HEK293 (cell line): ENCODE measurements around the gene TBC1D4.

Source experiments
- CTCF ChIA-PET: fragments of 350-600 bp; formaldehyde crosslinking; extraction: SDS; loops from one replicate; lab custom pipeline; 2021; ENCODE audit warnings: antibody characterized with exemption; lab: Yijun Ruan, JAX
- POLR2A ChIA-PET: fragments of 300-600 bp; formaldehyde crosslinking; extraction: SDS; loops from one replicate; lab custom pipeline; 2020; ENCODE audit warnings: antibody characterized with exemption, inconsistent platforms; lab: Yijun Ruan, JAX
- H3K27ac ChIP-seq: fragments of 200-500 bp; sonication (Bioruptor generic); 2 replicates; pipeline ENCODE4 v1.5.1; 2014; ENCODE audit warnings: low read depth, low read length, control low read depth, inconsistent platforms; ENCODE audit errors: extremely low read depth
- H3K36me3 ChIP-seq, 2 experiments: fragments of 200-500 bp in 1 of 2; sonication (Bioruptor generic) in 1 of 2; 1 replicate in 1 of 2; 2 replicates in 1 of 2; pipeline ENCODE4 v1.5.1; 2014 to 2017; ENCODE audit warnings: inconsistent platforms in 2 of 2, low read length in 2 of 2; ENCODE audit not compliant: control insufficient read depth in 2 of 2, insufficient read depth in 1 of 2
- H3K4me1 ChIP-seq: fragments of 200-500 bp; sonication (Bioruptor generic); 2 replicates; pipeline ENCODE4 v1.5.1; 2014; ENCODE audit warnings: mild to moderate bottlenecking, low read length, inconsistent platforms; ENCODE audit not compliant: control insufficient read depth, insufficient read depth
- H3K4me3 ChIP-seq: 2 replicates; pipeline ENCODE4 v1.5.1; 2011; ENCODE audit warnings: low read depth, mild to moderate bottlenecking, control low read depth, low read length, moderate library complexity
- H3K9me3 ChIP-seq: fragments of 200-500 bp; sonication (Bioruptor generic); 2 replicates; pipeline ENCODE4 v1.5.1; 2014; ENCODE audit warnings: low read depth, low read length, inconsistent platforms; ENCODE audit not compliant: control insufficient read depth, insufficient read depth
- ATF2 ChIP-seq: fragments of 450-650 bp; formaldehyde crosslinking; IDR thresholded peaks from 2 replicates; pipeline ENCODE4 v1.5.1; 2016; ENCODE audit warnings: missing biosample characterization, missing genetic modification characterization, low read depth
- BCL11A ChIP-seq: fragments of 450-650 bp; formaldehyde crosslinking; IDR thresholded peaks from 2 replicates; pipeline ENCODE4 v1.5.1; 2016; ENCODE audit warnings: low read depth, missing biosample characterization, missing genetic modification characterization
- GLI2 ChIP-seq: fragments of 450-650 bp; formaldehyde crosslinking; IDR thresholded peaks from 2 replicates; pipeline ENCODE4; 2017; ENCODE audit warnings: missing biosample characterization, missing genetic modification characterization, low read depth, borderline replicate concordance
- GLI4 ChIP-seq: fragments of 450-650 bp; formaldehyde crosslinking; IDR thresholded peaks from 2 replicates; pipeline ENCODE4 v1.5.1; 2016; ENCODE audit warnings: missing biosample characterization, missing genetic modification characterization
- YY1 ChIP-seq: fragments of 450-650 bp; formaldehyde crosslinking; IDR thresholded peaks from 2 replicates; pipeline ENCODE4 v1.5.1; 2018; ENCODE audit warnings: missing biosample characterization, missing genetic modification characterization
- ZBTB10 ChIP-seq: fragments of 450-650 bp; formaldehyde crosslinking; IDR thresholded peaks from 2 replicates; pipeline ENCODE4 v1.5.1; 2016; ENCODE audit warnings: missing biosample characterization, missing genetic modification characterization
- ZFHX2 ChIP-seq: fragments of 450-650 bp; formaldehyde crosslinking; conservative IDR thresholded peaks from 2 replicates; pipeline ENCODE4 v1.5.1; 2016; ENCODE audit warnings: missing biosample characterization, missing genetic modification characterization
- ZFP41 ChIP-seq: fragments of 450-650 bp; formaldehyde crosslinking; IDR thresholded peaks from 2 replicates; pipeline ENCODE4 v1.5.1; 2016; ENCODE audit warnings: missing biosample characterization, missing genetic modification characterization, borderline replicate concordance
- ZFP69B ChIP-seq: fragments of 450-650 bp; formaldehyde crosslinking; IDR thresholded peaks from 2 replicates; pipeline ENCODE4 v1.5.1; 2016; ENCODE audit warnings: missing biosample characterization, missing genetic modification characterization
- ZNF140 ChIP-seq: fragments of 450-650 bp; formaldehyde crosslinking; IDR thresholded peaks from 2 replicates; pipeline ENCODE4 v1.5.1; 2016; ENCODE audit warnings: missing biosample characterization, missing genetic modification characterization
- ZNF174 ChIP-seq: fragments of 450-650 bp; formaldehyde crosslinking; IDR thresholded peaks from 2 replicates; pipeline ENCODE4 v1.5.0; 2017; ENCODE audit warnings: missing biosample characterization, mild to moderate bottlenecking, missing genetic modification characterization
- ZNF184 ChIP-seq: fragments of 450-650 bp; IDR thresholded peaks from 2 replicates; pipeline ENCODE4 v1.5.1; 2018; ENCODE audit warnings: missing biosample characterization, mild to moderate bottlenecking, missing genetic modification characterization
- ZNF544 ChIP-seq: fragments of 450-650 bp; formaldehyde crosslinking; IDR thresholded peaks from 2 replicates; pipeline ENCODE4 v1.5.0; 2017; ENCODE audit warnings: missing biosample characterization, missing genetic modification characterization
- ZNF624 ChIP-seq: fragments of 450-650 bp; formaldehyde crosslinking; IDR thresholded peaks from 2 replicates; pipeline ENCODE4 v1.5.1; 2017; ENCODE audit warnings: missing biosample characterization, missing genetic modification characterization
- ZNF707 ChIP-seq: fragments of 450-650 bp; formaldehyde crosslinking; IDR thresholded peaks from 2 replicates; pipeline ENCODE4 v1.5.1; 2016; ENCODE audit warnings: missing biosample characterization, missing genetic modification characterization
- ZNF830 ChIP-seq: fragments of 450-650 bp; IDR thresholded peaks from 2 replicates; pipeline ENCODE4 v1.5.0; 2018; ENCODE audit warnings: missing biosample characterization, missing genetic modification characterization, low read depth, mild to moderate bottlenecking, moderate library complexity
- TF ChIP-seq, protein P1 (sequence below): fragments of 450-650 bp; IDR thresholded peaks from 2 replicates; pipeline ENCODE4 v1.5.1; 2018; ENCODE audit warnings: missing biosample characterization, missing genetic modification characterization

Gene TBC1D4

GRCh38 chr13:75404726-75405125 lies 77.2 kb downstream of the TBC1D4 start:
- H3K4me3 ChIP-seq = no peak overlapping the region
- no peak overlapping the region for H3K27ac ChIP-seq
- POLR2A ChIA-PET = no interaction called here
- H3K36me3 ChIP-seq = no peaks in the 10 kb centered on the region
- CTCF ChIA-PET = no interaction called here
- H3K4me1 ChIP-seq = 0 out of 2 replicates have a peak, but pooled peaks cover 2% of the 10 kb centered on the region
- no peaks in the 10 kb centered on the region for H3K9me3 ChIP-seq
- TF ChIP-seq, protein P1, sequence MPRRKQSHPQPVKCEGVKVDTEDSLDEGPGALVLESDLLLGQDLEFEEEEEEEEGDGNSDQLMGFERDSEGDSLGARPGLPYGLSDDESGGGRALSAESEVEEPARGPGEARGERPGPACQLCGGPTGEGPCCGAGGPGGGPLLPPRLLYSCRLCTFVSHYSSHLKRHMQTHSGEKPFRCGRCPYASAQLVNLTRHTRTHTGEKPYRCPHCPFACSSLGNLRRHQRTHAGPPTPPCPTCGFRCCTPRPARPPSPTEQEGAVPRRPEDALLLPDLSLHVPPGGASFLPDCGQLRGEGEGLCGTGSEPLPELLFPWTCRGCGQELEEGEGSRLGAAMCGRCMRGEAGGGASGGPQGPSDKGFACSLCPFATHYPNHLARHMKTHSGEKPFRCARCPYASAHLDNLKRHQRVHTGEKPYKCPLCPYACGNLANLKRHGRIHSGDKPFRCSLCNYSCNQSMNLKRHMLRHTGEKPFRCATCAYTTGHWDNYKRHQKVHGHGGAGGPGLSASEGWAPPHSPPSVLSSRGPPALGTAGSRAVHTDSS (tag by site-specific recombination) = no peak
- TF ChIP-seq ZFP69B (tag by site-specific recombination) = no peak
- no peak for TF ChIP-seq ZFHX2 (tag by site-specific recombination)
- no peak for TF ChIP-seq ZNF140 (tag by site-specific recombination)
- no peak for TF ChIP-seq GLI2
- TF ChIP-seq ZNF544 (tag by site-specific recombination) = no peak
- no peak for TF ChIP-seq ZNF707 (tag by site-specific recombination)

DNA sequence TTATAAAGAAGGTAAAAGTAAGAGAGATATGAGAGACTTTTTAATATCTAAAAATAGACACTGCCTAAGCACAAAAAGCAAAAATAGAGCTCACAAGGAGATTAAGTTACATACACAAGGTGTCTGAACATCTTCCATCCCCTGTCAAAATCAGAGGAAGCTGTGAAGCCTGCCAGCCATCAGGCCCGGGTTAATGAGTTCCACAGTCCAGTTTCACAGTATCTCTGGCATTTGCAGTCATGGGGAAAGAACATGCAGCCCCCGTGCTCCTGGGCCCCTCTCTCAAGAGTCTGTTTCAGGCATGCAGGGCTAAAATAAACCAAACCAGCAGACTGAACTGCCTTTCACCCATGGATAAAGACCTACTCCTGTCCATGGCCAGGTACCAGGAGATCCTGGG lies 79.2 kb downstream of the TBC1D4 start:
- POLR2A ChIA-PET = interaction anchor here (0.6 kb wide), 1 partner anchor 72 kb away, joined by 3 read pairs; no protein-coding TSS in a partner anchor
- CTCF ChIA-PET = interaction anchor here (0.6 to 1.0 kb wide), 2 partner anchors 30 to 43 kb away, joined by 3 to 4 read pairs; no protein-coding TSS in a partner anchor

DNA sequence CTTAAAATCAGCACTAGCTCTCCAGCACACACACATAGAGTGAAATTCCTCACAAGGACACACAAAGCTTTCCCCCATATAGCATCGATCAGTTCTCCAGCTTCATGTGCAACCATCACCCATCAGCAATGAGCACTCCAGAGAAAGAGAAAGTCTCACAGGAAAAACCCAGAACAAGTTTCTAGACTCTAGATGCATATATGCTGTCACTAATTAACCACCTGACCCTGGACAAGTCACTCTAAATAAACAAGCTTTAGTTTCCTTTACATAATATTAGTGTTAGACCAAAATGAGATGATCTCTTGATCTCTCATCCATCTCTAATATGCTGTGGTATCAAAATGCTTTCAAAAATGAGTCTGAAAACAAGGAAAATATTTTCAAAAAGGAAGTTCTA lies 81.2 kb downstream of the TBC1D4 start:
- no peak for TF ChIP-seq ATF2 (tag by site-specific recombination)
- no peak for TF ChIP-seq ZNF624 (tag by site-specific recombination)
- TF ChIP-seq ZNF830 (tag by site-specific recombination) = no peak
- TF ChIP-seq YY1 (tag by site-specific recombination) = no peak
- TF ChIP-seq ZFP41 (tag by site-specific recombination) = no peak
- POLR2A ChIA-PET = no interaction called here
- 0 out of 2 replicates have a peak, but pooled peaks cover 2% of the 10 kb centered on the region for H3K4me1 ChIP-seq
- no peak overlapping the region for H3K4me3 ChIP-seq
- CTCF ChIA-PET = interaction anchor here (0.6 to 0.9 kb wide), 2 partner anchors 82 to 1137 kb away, joined by 3 read pairs; no protein-coding TSS in a partner anchor
- no peak overlapping the region for H3K27ac ChIP-seq
- H3K9me3 ChIP-seq = no peaks in the 10 kb centered on the region
- H3K36me3 ChIP-seq = no peaks in the 10 kb centered on the region

More for the DNA sequence above, 79.2 kb downstream of the TBC1D4 start:
- no peak overlapping the region for H3K27ac ChIP-seq
- H3K36me3 ChIP-seq = no peaks in the 10 kb centered on the region
- H3K4me1 ChIP-seq = 0 out of 2 replicates have a peak, but pooled peaks cover 2% of the 10 kb centered on the region
- H3K9me3 ChIP-seq = no peaks in the 10 kb centered on the region
- TF ChIP-seq GLI4 = no peak
- no peak overlapping the region for H3K4me3 ChIP-seq

- H3K4me3 ChIP-seq = no peak overlapping the region
- ChIA-PET CTCF (no interaction called here), POLR2A (no interaction called here)
- no peak for TF ChIP-seq ZNF174
- no peak for TF ChIP-seq ZNF184 (tag by site-specific recombination)
- no peak for TF ChIP-seq ZBTB10
- TF ChIP-seq BCL11A (tag by site-specific recombination) = no peak
- no peak overlapping the region for H3K27ac ChIP-seq
- H3K9me3 ChIP-seq = no peaks in the 10 kb centered on the region
- no peaks in the 10 kb centered on the region for H3K36me3 ChIP-seq
- H3K4me1 ChIP-seq = 0 out of 2 replicates have a peak, but pooled peaks cover 2% of the 10 kb centered on the region
These were observed 82.1 kb downstream of the TBC1D4 start for GRCh38 chr13:75399879-75400217.
